Fibroblast of lung (primary cell): Measurements from ENCODE around the gene VWA3B. TPM values are rescaled to one million over a fixed set of nuclear protein-coding genes. Genes with fewer than 3 reads are reported as not detected.

Source experiments
- DNase-seq, 2 donors: peaks; one replicate each; pipeline versions ENCODE4 v3.0.0 to v3.0.0-alpha.2; 2010; ENCODE audit warnings: low read depth in 2 of 2
- H2AFZ ChIP-seq: 2 replicates; pipeline ENCODE4 v1.5.1; 2012; ENCODE audit warnings: low read length, control low read depth, inconsistent platforms
- H3K27ac ChIP-seq: 2 replicates; pipeline ENCODE4 v1.5.1; 2011; ENCODE audit warnings: low read length, control low read depth; ENCODE audit not compliant: insufficient read depth
- H3K27me3 ChIP-seq: 2 replicates; pipeline ENCODE4 v1.5.1; 2011; ENCODE audit warnings: mild to moderate bottlenecking, low read length; ENCODE audit not compliant: control insufficient read depth, insufficient read depth
- H3K36me3 ChIP-seq: 2 replicates; pipeline ENCODE4 v1.5.1; 2011; ENCODE audit warnings: low read length; ENCODE audit not compliant: control insufficient read depth, insufficient read depth
- H3K4me1 ChIP-seq: 2 replicates; pipeline ENCODE4 v1.5.1; 2011; ENCODE audit warnings: low read length; ENCODE audit not compliant: control insufficient read depth, insufficient read depth; ENCODE audit errors: extremely low read depth
- H3K4me2 ChIP-seq: 2 replicates; pipeline ENCODE4 v1.5.1; 2011; ENCODE audit warnings: low read length, control low read depth; ENCODE audit not compliant: insufficient read depth; ENCODE audit errors: extremely low read depth
- H3K4me3 ChIP-seq, 4 experiments: fragments of 200-600 bp in 1 of 4; sonication (generic) in 1 of 4; replicated peaks in 1 of 4; 2 replicates each; pipeline ENCODE4 v1.5.1; 2011 to 2016; ENCODE audit warnings: low read length in 4 of 4, low read depth in 3 of 4, mild to moderate bottlenecking in 3 of 4, control low read depth in 2 of 4, inconsistent platforms in 1 of 4, mixed read lengths in 1 of 4; ENCODE audit not compliant: insufficient read depth in 1 of 4; ENCODE audit errors: control extremely low read depth in 1 of 4
- H3K79me2 ChIP-seq: 2 replicates; pipeline ENCODE4 v1.5.1; 2012; ENCODE audit warnings: mild to moderate bottlenecking, low read length, inconsistent platforms; ENCODE audit not compliant: control insufficient read depth, insufficient read depth
- H3K9ac ChIP-seq: 2 replicates; pipeline ENCODE4 v1.5.1; 2011; ENCODE audit warnings: mild to moderate bottlenecking, low read length, control low read depth; ENCODE audit not compliant: insufficient read depth
- H3K9me3 ChIP-seq: 2 replicates; pipeline ENCODE4 v1.5.1; 2012; ENCODE audit warnings: low read depth, low read length; ENCODE audit not compliant: control insufficient read depth, insufficient read depth
- H4K20me1 ChIP-seq: 2 replicates; pipeline ENCODE4 v1.5.1; 2011; ENCODE audit warnings: low read length; ENCODE audit not compliant: control insufficient read depth, insufficient read depth; ENCODE audit errors: extremely low read depth
- CTCF ChIP-seq, 2 donors: IDR thresholded peaks in 1 of 2; conservative IDR thresholded peaks in 1 of 2; 1 replicate in 1 of 2; 2 replicates in 1 of 2; pipeline ENCODE4 v1.5.1; 2011 to 2012; ENCODE audit warnings: low read length in 2 of 2, control low read depth in 1 of 2, inconsistent platforms in 1 of 2, low read depth in 1 of 2, mild to moderate bottlenecking in 1 of 2
- EZH2 ChIP-seq: IDR thresholded peaks from 2 replicates; pipeline ENCODE4 v1.5.1; 2012; ENCODE audit warnings: low read length, control low read depth, mild to moderate bottlenecking; ENCODE audit errors: missing control alignments
- polyA plus RNA-seq, 2 donors: library from polyadenylated mRNA; depleted of rRNA in 1 of 2; stranded (reverse) in 1 of 2; unstranded in 1 of 2; fragments of >200 nt; gene quantifications; 2 replicates each; pipeline ENCODE4 v1.2.1, GENCODE V29; 2011 to 2012; ENCODE audit warnings: missing spikeins in 1 of 2
- total RNA-seq: library from RNA; depleted of rRNA; stranded (reverse); fragments of >200 nt; gene quantifications from 2 replicates; pipeline ENCODE4 v1.2.1, GENCODE V29; 2014

The VWA3B gene
- total and polyA plus RNA-seq, 2 donors (not counting 1 experiment from before 2014, with no cell fraction given): 0.17 TPM; not detected in 1

- no peaks in the 10 kb centered on the region for H4K20me1 ChIP-seq
- no peak overlapping the region for H3K27ac ChIP-seq
- no peak for TF ChIP-seq EZH2
- no peak for TF ChIP-seq CTCF (conservative IDR thresholded peaks at IDR 0.05 in 1 of 2, IDR thresholded peaks at IDR 0.05 in 1 of 2; ENCODE audit: low read depth in 1 of 2, low read length in 2 of 2)
- no peak overlapping the region for H2AFZ ChIP-seq
- H3K9me3 ChIP-seq: no peaks in the 10 kb centered on the region
- no peaks in the 10 kb centered on the region for H3K36me3 ChIP-seq
- H3K79me2 ChIP-seq: no peaks in the 10 kb centered on the region
- H3K4me2 ChIP-seq: no peak overlapping the region
- H3K4me1 ChIP-seq: no peaks in the 10 kb centered on the region
- no peak for DNase-seq
- no peak overlapping the region for H3K9ac ChIP-seq
- H3K27me3 ChIP-seq: peaks cover 10% of the 10 kb centered on the region
- no peak overlapping the region for H3K4me3 ChIP-seq
These were observed 193.6 kb downstream of the VWA3B start for GRCh38 chr2:98280376-98281102.

DNA sequence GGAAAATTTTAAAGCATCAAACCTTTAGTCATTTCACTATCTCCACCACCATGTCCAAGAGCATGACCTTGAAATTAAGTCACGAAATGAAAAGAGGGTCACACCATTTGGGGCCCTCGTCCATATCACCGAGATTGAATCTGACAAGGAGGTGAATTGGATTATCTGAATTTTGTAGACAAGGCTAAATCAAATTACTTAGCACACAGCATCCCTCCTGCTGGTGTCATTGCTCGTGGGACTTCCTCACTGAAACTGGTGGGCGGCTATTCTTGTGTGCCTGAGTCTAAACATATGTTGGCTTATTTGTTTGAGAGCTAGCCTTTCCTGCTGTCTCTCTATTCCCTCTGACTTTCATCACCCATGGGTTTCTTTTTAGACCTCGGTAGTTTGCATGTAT, 194.6 kb downstream of the VWA3B start:
- Histone ChIP-seq H3K9me3 (no peaks in the 10 kb centered on the region), H3K4me1 (no peaks in the 10 kb centered on the region), H3K27me3 (peaks cover 10% of the 10 kb centered on the region), H3K36me3 (no peaks in the 10 kb centered on the region), H2AFZ (no peak overlapping the region), H3K4me2 (no peak overlapping the region), H3K9ac (no peak overlapping the region), H3K4me3 (no peak overlapping the region), H4K20me1 (no peaks in the 10 kb centered on the region), H3K79me2 (no peaks in the 10 kb centered on the region), H3K27ac (no peak overlapping the region)
- TF ChIP-seq CTCF (conservative IDR thresholded peaks at IDR 0.05 in 1 of 2, IDR thresholded peaks at IDR 0.05 in 1 of 2; ENCODE audit: low read depth in 1 of 2, low read length in 2 of 2): no peak
- no peak for TF ChIP-seq EZH2
- DNase-seq: no peak

DNA sequence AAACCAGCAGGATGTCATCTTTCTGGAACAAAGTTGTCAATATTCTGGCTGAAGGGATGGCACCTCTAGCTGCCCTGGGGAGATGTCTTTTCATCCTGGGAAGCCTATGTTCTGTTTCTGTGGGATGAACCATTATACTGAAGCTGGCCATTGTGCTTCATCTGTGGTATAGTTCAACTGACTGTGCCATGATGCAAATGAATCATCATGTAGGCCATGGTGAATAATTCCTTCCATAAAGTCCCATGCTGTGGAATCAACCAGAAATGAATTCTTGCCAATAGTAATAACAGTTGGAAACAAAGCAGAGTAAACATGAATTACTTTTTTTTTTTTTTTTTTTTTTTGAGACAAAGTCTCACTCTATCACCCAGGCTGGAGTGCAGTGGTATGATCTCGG, 195.1 kb downstream of the VWA3B start:
- Histone ChIP-seq H3K4me3 (no peak overlapping the region), H3K4me2 (no peak overlapping the region), H3K36me3 (no peaks in the 10 kb centered on the region), H2AFZ (no peak overlapping the region), H3K4me1 (no peaks in the 10 kb centered on the region), H3K27me3 (peaks cover 10% of the 10 kb centered on the region), H3K27ac (no peak overlapping the region), H3K9me3 (no peaks in the 10 kb centered on the region), H3K79me2 (no peaks in the 10 kb centered on the region), H4K20me1 (no peaks in the 10 kb centered on the region), H3K9ac (no peak overlapping the region)
- no peak for TF ChIP-seq EZH2
- TF ChIP-seq CTCF (conservative IDR thresholded peaks at IDR 0.05 in 1 of 2, IDR thresholded peaks at IDR 0.05 in 1 of 2; ENCODE audit: low read depth in 1 of 2, low read length in 2 of 2): no peak
- peak in 1 of 2 donors; percentile 15 for DNase-seq
